ENCODE data around the gene TEDC1. TPM values are rescaled to one million over a fixed set of nuclear protein-coding genes. Genes with fewer than 3 reads are reported as not detected.

Gene TEDC1
- total RNA-seq, 1 donor from 2014 or later = 13.6 TPM

GRCh38 chr14:105480807-105481801 lies 9.9 kb upstream of the TEDC1 start:
- peaks cover 53% of the 10 kb centered on the region for H3K27me3 Mint-ChIP-seq (ENCODE audit: low read depth)
- H3K27ac Mint-ChIP-seq = peak overlapping the region; percentile 99
- H3K4me1 Mint-ChIP-seq = peaks cover 45% of the 10 kb centered on the region
- H3K36me3 Mint-ChIP-seq = no peaks in the 10 kb centered on the region
- H3K4me3 Mint-ChIP-seq = peak overlapping the region; percentile 63
- DNase-seq (ENCODE audit: low spot score in 2 of 2, unreplicated experiment in 2 of 2) = peak; percentile 80 to 96
- peak; percentile 97 for TF ChIP-seq CTCF (IDR thresholded peaks at IDR 0.05; ENCODE audit: unreplicated experiment)
- H3K9me3 Mint-ChIP-seq = no peaks in the 10 kb centered on the region

GRCh38 chr14:105481886-105482457 lies 9.1 kb upstream of the TEDC1 start:
- no peak for TF ChIP-seq CTCF (IDR thresholded peaks at IDR 0.05; ENCODE audit: unreplicated experiment)
- Mint-ChIP-seq H3K36me3 (no peaks in the 10 kb centered on the region), H3K4me3 (peak overlapping the region; percentile 63), H3K27ac (peak overlapping the region; percentile 99), H3K4me1 (peaks cover 40% of the 10 kb centered on the region), H3K9me3 (no peaks in the 10 kb centered on the region), H3K27me3 (ENCODE audit: low read depth) (peaks cover 55% of the 10 kb centered on the region)
- peak; percentile 87 to 92 for DNase-seq (ENCODE audit: low spot score in 2 of 2, unreplicated experiment in 2 of 2)

- Mint-ChIP-seq H3K27me3 (ENCODE audit: low read depth) (peaks cover 51% of the 10 kb centered on the region), H3K9me3 (no peaks in the 10 kb centered on the region), H3K36me3 (no peaks in the 10 kb centered on the region), H3K27ac (peak overlapping the region; percentile 99), H3K4me1 (peaks cover 36% of the 10 kb centered on the region), H3K4me3 (peak overlapping the region; percentile 63)
- TF ChIP-seq CTCF (IDR thresholded peaks at IDR 0.05; ENCODE audit: unreplicated experiment) = no peak
- DNase-seq (ENCODE audit: low spot score in 2 of 2, unreplicated experiment in 2 of 2) = no peak
Measured at GRCh38 chr14:105482486-105483110, 8.4 kb upstream of the TEDC1 start.

GRCh38 chr14:105483300-105484068 lies 7.6 kb upstream of the TEDC1 start:
- no peak overlapping the region for H3K4me3 Mint-ChIP-seq
- H3K9me3 Mint-ChIP-seq = no peaks in the 10 kb centered on the region
- no peaks in the 10 kb centered on the region for H3K36me3 Mint-ChIP-seq
- no peak for DNase-seq (ENCODE audit: low spot score in 2 of 2, unreplicated experiment in 2 of 2)
- peaks cover 37% of the 10 kb centered on the region for H3K4me1 Mint-ChIP-seq
- peaks cover 56% of the 10 kb centered on the region for H3K27me3 Mint-ChIP-seq (ENCODE audit: low read depth)
- H3K27ac Mint-ChIP-seq = peak overlapping the region; percentile 99
- TF ChIP-seq CTCF (IDR thresholded peaks at IDR 0.05; ENCODE audit: unreplicated experiment) = no peak
